ENCODE data around the gene THYN1.

DNA sequence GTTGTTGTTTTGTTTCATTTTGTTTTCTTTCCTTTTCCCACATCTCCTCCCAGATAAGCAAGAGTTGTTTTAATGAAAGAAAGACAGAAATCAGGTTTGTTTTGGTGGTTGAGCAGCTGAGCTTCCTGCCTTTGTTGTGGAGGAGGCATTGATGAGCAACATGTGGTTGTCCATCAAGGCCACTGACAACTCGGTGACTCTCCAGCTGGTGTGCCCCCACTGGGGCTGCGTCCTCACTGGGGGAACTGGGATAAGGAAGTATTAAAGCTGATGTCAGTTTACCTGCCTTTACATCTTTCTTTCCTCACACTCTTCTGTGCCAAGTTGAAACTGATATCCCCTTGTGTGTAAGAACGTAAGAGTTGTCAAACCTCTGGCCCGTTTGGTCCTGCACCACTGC lies 22.8 kb downstream of the THYN1 start:
- no peak for TF ChIP-seq POLR2A (IDR thresholded peaks at IDR 0.05)
- TF ChIP-seq, protein P1, sequence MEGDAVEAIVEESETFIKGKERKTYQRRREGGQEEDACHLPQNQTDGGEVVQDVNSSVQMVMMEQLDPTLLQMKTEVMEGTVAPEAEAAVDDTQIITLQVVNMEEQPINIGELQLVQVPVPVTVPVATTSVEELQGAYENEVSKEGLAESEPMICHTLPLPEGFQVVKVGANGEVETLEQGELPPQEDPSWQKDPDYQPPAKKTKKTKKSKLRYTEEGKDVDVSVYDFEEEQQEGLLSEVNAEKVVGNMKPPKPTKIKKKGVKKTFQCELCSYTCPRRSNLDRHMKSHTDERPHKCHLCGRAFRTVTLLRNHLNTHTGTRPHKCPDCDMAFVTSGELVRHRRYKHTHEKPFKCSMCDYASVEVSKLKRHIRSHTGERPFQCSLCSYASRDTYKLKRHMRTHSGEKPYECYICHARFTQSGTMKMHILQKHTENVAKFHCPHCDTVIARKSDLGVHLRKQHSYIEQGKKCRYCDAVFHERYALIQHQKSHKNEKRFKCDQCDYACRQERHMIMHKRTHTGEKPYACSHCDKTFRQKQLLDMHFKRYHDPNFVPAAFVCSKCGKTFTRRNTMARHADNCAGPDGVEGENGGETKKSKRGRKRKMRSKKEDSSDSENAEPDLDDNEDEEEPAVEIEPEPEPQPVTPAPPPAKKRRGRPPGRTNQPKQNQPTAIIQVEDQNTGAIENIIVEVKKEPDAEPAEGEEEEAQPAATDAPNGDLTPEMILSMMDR (IDR thresholded peaks at IDR 0.05), result no peak

All from adrenal gland (tissue), 5 donors.